IMR-90 (cell line): ENCODE data around the gene PRKCH. TPM values are rescaled to one million over a fixed set of nuclear protein-coding genes. Genes with fewer than 3 reads are reported as not detected.

Experiments
- ATAC-seq: fragments of 200-7000 bp; cut with Tn5 transposase; 2 replicates; pipeline ENCODE4 v1.9.1; 2020; ENCODE audit warnings: low read depth, mild to moderate bottlenecking, moderate library complexity
- BruUV-seq: library from RNA; stranded (reverse); fragments of 400-500 nt; replicated peaks from 2 replicates; lab custom pipeline; 2021; lab: Mats Ljungman, UMichigan
- CTCF ChIA-PET: fragments of 300-600 bp; formaldehyde crosslinking; extraction: SDS; loops from one replicate; lab custom pipeline; 2021; ENCODE audit warnings: antibody characterized with exemption; lab: Yijun Ruan, JAX
- POLR2A ChIA-PET: fragments of 300-600 bp; sonication (Branson Sonifier 250); formaldehyde crosslinking; loops from one replicate; lab custom pipeline; 2022; ENCODE audit warnings: antibody characterized with exemption; ENCODE audit not compliant: unreplicated experiment; lab: Charles Lee
- DNase-seq: peaks from one replicate; pipeline ENCODE4 v3.0.0; 2013
- H2AFZ ChIP-seq: replicated peaks from 2 replicates; pipeline ENCODE3; 2013; ENCODE audit warnings: low read length, mild to moderate bottlenecking; ENCODE audit not compliant: poor library complexity
- H2AK5ac ChIP-seq: 2 replicates; pipeline ENCODE4 v1.6.1; 2013; ENCODE audit warnings: low read depth, low read length, inconsistent platforms
- H2AK9ac ChIP-seq: replicated peaks from 2 replicates; pipeline ENCODE3; 2013; ENCODE audit warnings: mild to moderate bottlenecking, low read depth, low read length, moderate library complexity; ENCODE audit not compliant: poor library complexity
- H2BK120ac ChIP-seq: 2 replicates; pipeline ENCODE4 v1.6.1; 2013; ENCODE audit warnings: low read depth, low read length, inconsistent platforms
- H2BK15ac ChIP-seq: 3 replicates; pipeline ENCODE4 v1.6.1; 2013; ENCODE audit warnings: low read depth, low read length, inconsistent platforms
- H2BK20ac ChIP-seq: 2 replicates; pipeline ENCODE4 v1.6.1; 2013; ENCODE audit warnings: low read depth, mild to moderate bottlenecking, inconsistent platforms, low read length, moderate library complexity
- H2BK5ac ChIP-seq: 2 replicates; pipeline ENCODE4 v1.6.1; 2013; ENCODE audit warnings: mild to moderate bottlenecking, low read depth, low read length, inconsistent platforms; ENCODE audit not compliant: poor library complexity, severe bottlenecking
- H3K14ac ChIP-seq: replicated peaks from 2 replicates; pipeline ENCODE4 v1.6.1; 2013; ENCODE audit warnings: low read depth, low read length, inconsistent platforms
- H3K18ac ChIP-seq: 2 replicates; pipeline ENCODE4 v1.6.1; 2013; ENCODE audit warnings: low read depth, low read length, control low read depth
- H3K23ac ChIP-seq: 2 replicates; pipeline ENCODE4 v1.6.1; 2013; ENCODE audit warnings: low read depth, low read length, inconsistent platforms
- H3K27ac ChIP-seq: 2 replicates; pipeline ENCODE4 v1.5.1; 2013; ENCODE audit warnings: mild to moderate bottlenecking, control low read depth, low read length; ENCODE audit not compliant: insufficient read depth
- H3K27me3 ChIP-seq: 2 replicates; pipeline ENCODE4 v1.6.1; 2013; ENCODE audit warnings: low read length; ENCODE audit not compliant: control insufficient read depth, insufficient read depth
- H3K36me3 ChIP-seq: 2 replicates; pipeline ENCODE4 v1.6.1; 2013; ENCODE audit warnings: low read length, mixed read lengths; ENCODE audit not compliant: control insufficient read depth, insufficient read depth
- H3K4ac ChIP-seq: 2 replicates; pipeline ENCODE4 v1.6.1; 2013; ENCODE audit warnings: low read depth, low read length, inconsistent platforms
- H3K4me1 ChIP-seq: 2 replicates; pipeline ENCODE4 v1.6.1; 2013; ENCODE audit warnings: low read length, mixed read lengths; ENCODE audit not compliant: control insufficient read depth, insufficient read depth
- H3K4me2 ChIP-seq: 2 replicates; pipeline ENCODE4 v1.6.1; 2013; ENCODE audit warnings: low read depth, mild to moderate bottlenecking, control low read depth, low read length, moderate library complexity
- H3K4me3 ChIP-seq: 2 replicates; pipeline ENCODE4 v1.5.1; 2013; ENCODE audit warnings: low read depth, mild to moderate bottlenecking, control low read depth, low read length, moderate library complexity; ENCODE audit not compliant: insufficient read depth
- H3K56ac ChIP-seq: 2 replicates; pipeline ENCODE4 v1.6.1; 2013; ENCODE audit warnings: low read length, inconsistent platforms; ENCODE audit not compliant: insufficient read depth; ENCODE audit errors: extremely low read depth
- H3K79me1 ChIP-seq, 2 experiments: 2 replicates each; pipeline ENCODE4 v1.6.1; 2013; ENCODE audit warnings: low read length in 2 of 2, inconsistent platforms in 1 of 2, low read depth in 1 of 2
- H3K9ac ChIP-seq: 2 replicates; pipeline ENCODE4 v1.6.1; 2013; ENCODE audit warnings: low read depth, low read length, control low read depth
- H3K9me1 ChIP-seq: 2 replicates; pipeline ENCODE4 v1.6.1; 2013; ENCODE audit warnings: low read length, inconsistent platforms; ENCODE audit not compliant: insufficient read depth
- H3K9me3 ChIP-seq: 2 replicates; pipeline ENCODE4 v1.6.1; 2013; ENCODE audit warnings: low read length; ENCODE audit not compliant: control insufficient read depth, insufficient read depth
- H4K20me1 ChIP-seq: 2 replicates; pipeline ENCODE4 v1.6.1; 2013; ENCODE audit warnings: low read length, inconsistent platforms; ENCODE audit not compliant: insufficient read depth
- H4K5ac ChIP-seq: 2 replicates; pipeline ENCODE4 v1.6.1; 2013; ENCODE audit warnings: mild to moderate bottlenecking, low read depth, low read length, control low read depth
- H4K8ac ChIP-seq, 2 experiments: 2 replicates each; pipeline ENCODE4 v1.6.1; 2013; ENCODE audit warnings: low read depth in 2 of 2, low read length in 2 of 2, control low read depth in 1 of 2, inconsistent platforms in 1 of 2
- H4K91ac ChIP-seq: 2 replicates; pipeline ENCODE4 v1.6.1; 2013; ENCODE audit warnings: low read depth, low read length, inconsistent platforms; ENCODE audit not compliant: insufficient read depth
- BHLHE40 ChIP-seq: fragments of 150-350 bp; IDR thresholded peaks from 2 replicates; pipeline ENCODE4 v1.6.1; 2016; ENCODE audit warnings: mild to moderate bottlenecking, low read depth, low read length
- CEBPB ChIP-seq: IDR thresholded peaks from 2 replicates; pipeline ENCODE4 v1.6.1; 2012; ENCODE audit warnings: low read depth, low read length, improper control_type of control experiment
- FOS ChIP-seq: fragments of 150-350 bp; IDR thresholded peaks from 2 replicates; pipeline ENCODE4 v1.6.1; 2016; ENCODE audit warnings: low read depth, low read length
- MAFK ChIP-seq: IDR thresholded peaks from 2 replicates; pipeline ENCODE4 v1.6.1; 2012; ENCODE audit warnings: low read depth, low read length, improper control_type of control experiment
- MAZ ChIP-seq: IDR thresholded peaks from 2 replicates; pipeline ENCODE4 v1.6.1; 2012; ENCODE audit warnings: low read depth, mild to moderate bottlenecking, low read length, improper control_type of control experiment, moderate library complexity, borderline replicate concordance
- MXI1 ChIP-seq: IDR thresholded peaks from 2 replicates; pipeline ENCODE4 v1.6.1; 2012; ENCODE audit warnings: low read depth, mild to moderate bottlenecking, low read length, moderate library complexity, borderline replicate concordance
- NFE2L2 ChIP-seq: fragments of 150-350 bp; IDR thresholded peaks from 2 replicates; pipeline ENCODE4 v1.6.1; 2016; ENCODE audit warnings: low read depth, mild to moderate bottlenecking, low read length
- POLR2A ChIP-seq: IDR thresholded peaks from 2 replicates; pipeline ENCODE4 v1.6.1; 2012; ENCODE audit warnings: mild to moderate bottlenecking, low read depth, low read length
- RAD21 ChIP-seq: IDR thresholded peaks from 2 replicates; pipeline ENCODE4 v1.6.1; 2012; ENCODE audit warnings: low read length, improper control_type of control experiment
- RCOR1 ChIP-seq: IDR thresholded peaks from 2 replicates; pipeline ENCODE4 v1.6.1; 2012; ENCODE audit warnings: mild to moderate bottlenecking, low read length, improper control_type of control experiment; ENCODE audit not compliant: insufficient replicate concordance
- RFX5 ChIP-seq: IDR thresholded peaks from 2 replicates; pipeline ENCODE4 v1.8.0; 2012; ENCODE audit warnings: low read depth, mild to moderate bottlenecking, low read length, moderate library complexity
- SMC3 ChIP-seq: fragments of 150-350 bp; IDR thresholded peaks from 2 replicates; pipeline ENCODE4 v1.6.1; 2016; ENCODE audit warnings: low read depth, mild to moderate bottlenecking, antibody characterized with exemption, low read length, moderate library complexity
- WGBS, 2 experiments: methylation state at CpG; one replicate each; pipeline versions ENCODE4 v1.1.5 to v1.1.7; 2013; ENCODE audit warnings: missing lambda C conversion rate in 2 of 2; ENCODE audit not compliant: insufficient read length in 1 of 2; ENCODE audit errors: extremely low coverage in 2 of 2; 5-methylcytosine and 5-hydroxymethylcytosine counted together
- dilution Hi-C: fragments of 300-500 bp; cut with HindIII; formaldehyde crosslinking; loops from one replicate; pipeline ENCODE4 v1.14.3; 2018; ENCODE audit warnings: low sequenced_read_pairs; ENCODE audit not compliant: unreplicated experiment
- in situ Hi-C: fragments of 300-500 bp; cut with MboI; formaldehyde crosslinking; loops from 3 replicates; pipeline ENCODE4 v1.14.3; 2019; ENCODE audit warnings: low sequenced_read_pairs, inconsistent platforms, mixed read lengths
- intact Hi-C: fragments of 100-400 bp; cut with micrococcal nuclease; formaldehyde crosslinking; loops from 2 replicates; pipeline ENCODE4 v1.10.0; 2022
- polyA plus RNA-seq, 3 experiments: library from polyadenylated mRNA; depleted of rRNA; stranded (reverse); fragments of >200 nt; gene quantifications; 2 replicates each; pipeline ENCODE4 v1.2.3, GENCODE V29; 2012; ENCODE audit warnings: low replicate concordance in 1 of 3
- total RNA-seq: library from RNA; depleted of rRNA; stranded (reverse); fragments of >200 nt; gene quantifications from 2 replicates; pipeline ENCODE4 v1.2.3, GENCODE V29; 2012
- TF ChIP-seq, protein P1 (sequence below): conservative IDR thresholded peaks from 2 replicates; pipeline ENCODE4 v1.5.1; 2012; ENCODE audit warnings: mild to moderate bottlenecking, low read depth, low read length, improper control_type of control experiment
- TF ChIP-seq, protein P2 (sequence below): fragments of 150-350 bp; IDR thresholded peaks from 2 replicates; pipeline ENCODE4 v1.6.1; 2016; ENCODE audit warnings: low read depth, mild to moderate bottlenecking, low read length, moderate library complexity, borderline replicate concordance

Gene PRKCH
- total and polyA plus RNA-seq, 2 of the 4 experiments (the other 2 are of a cell fraction): 1.6 to 2.3 TPM

DNA sequence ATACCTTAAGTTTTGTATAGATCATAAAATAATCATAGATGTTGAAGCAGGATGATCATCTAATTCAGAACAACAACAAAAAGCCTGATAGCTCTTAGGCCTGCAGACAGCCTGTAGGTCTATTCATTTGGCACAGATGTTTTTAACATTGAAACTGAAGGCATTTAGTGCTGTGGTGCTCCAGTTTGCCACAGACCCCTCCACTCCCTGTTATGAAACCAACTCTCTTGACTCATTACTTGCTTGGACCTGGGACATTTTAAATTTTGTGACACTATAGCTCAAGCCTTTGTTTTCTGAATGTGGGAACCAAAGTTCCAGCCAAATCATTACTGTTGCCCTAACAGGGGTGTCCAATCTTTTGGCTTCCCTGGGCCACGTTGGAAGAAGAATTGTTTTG lies 9.1 kb downstream of the PRKCH start:
- H2AFZ ChIP-seq: no peak overlapping the region
- H3K36me3 ChIP-seq: no peaks in the 10 kb centered on the region
- H3K4ac ChIP-seq: no peak overlapping the region
- no peak overlapping the region for H3K18ac ChIP-seq
- BruUV-seq: no TSS peak
- WGBS, 2 experiments: no CpG with 5 or more reads among the region's 1 CpG
- peaks cover 27% of the 10 kb centered on the region for H3K27me3 ChIP-seq
- H3K4me1 ChIP-seq: no peaks in the 10 kb centered on the region
- no peak overlapping the region for H3K9ac ChIP-seq
- dilution Hi-C loops (no loop called here), intact Hi-C loops (no loop called here), in situ Hi-C loops (no loop called here)
- no peak overlapping the region for H2BK15ac ChIP-seq
- DNase-seq: no peak
- H3K4me2 ChIP-seq: no peak overlapping the region
- H3K14ac ChIP-seq: no peak overlapping the region
- no peak overlapping the region for H4K91ac ChIP-seq
- no peak overlapping the region for H3K4me3 ChIP-seq
- CTCF ChIA-PET: interaction anchor here (0.6 kb wide), 1 partner anchor 116 kb away, joined by 5 read pairs; no protein-coding TSS in a partner anchor
- H3K56ac ChIP-seq: no peak overlapping the region
- H3K27ac ChIP-seq: no peak overlapping the region
- no peak overlapping the region for H2AK5ac ChIP-seq
- no peak overlapping the region for H2BK120ac ChIP-seq
- POLR2A ChIA-PET: no interaction called here
- TF ChIP-seq RCOR1 (no peak), RFX5 (no peak), MAZ (no peak), CEBPB (no peak), BHLHE40 (no peak), RAD21 (no peak), MXI1 (no peak), FOS (no peak), MAFK (no peak), SMC3 (no peak), POLR2A (no peak), NFE2L2 (no peak)
- TF ChIP-seq, protein P1, sequence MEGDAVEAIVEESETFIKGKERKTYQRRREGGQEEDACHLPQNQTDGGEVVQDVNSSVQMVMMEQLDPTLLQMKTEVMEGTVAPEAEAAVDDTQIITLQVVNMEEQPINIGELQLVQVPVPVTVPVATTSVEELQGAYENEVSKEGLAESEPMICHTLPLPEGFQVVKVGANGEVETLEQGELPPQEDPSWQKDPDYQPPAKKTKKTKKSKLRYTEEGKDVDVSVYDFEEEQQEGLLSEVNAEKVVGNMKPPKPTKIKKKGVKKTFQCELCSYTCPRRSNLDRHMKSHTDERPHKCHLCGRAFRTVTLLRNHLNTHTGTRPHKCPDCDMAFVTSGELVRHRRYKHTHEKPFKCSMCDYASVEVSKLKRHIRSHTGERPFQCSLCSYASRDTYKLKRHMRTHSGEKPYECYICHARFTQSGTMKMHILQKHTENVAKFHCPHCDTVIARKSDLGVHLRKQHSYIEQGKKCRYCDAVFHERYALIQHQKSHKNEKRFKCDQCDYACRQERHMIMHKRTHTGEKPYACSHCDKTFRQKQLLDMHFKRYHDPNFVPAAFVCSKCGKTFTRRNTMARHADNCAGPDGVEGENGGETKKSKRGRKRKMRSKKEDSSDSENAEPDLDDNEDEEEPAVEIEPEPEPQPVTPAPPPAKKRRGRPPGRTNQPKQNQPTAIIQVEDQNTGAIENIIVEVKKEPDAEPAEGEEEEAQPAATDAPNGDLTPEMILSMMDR: no peak
- TF ChIP-seq, protein P2, sequence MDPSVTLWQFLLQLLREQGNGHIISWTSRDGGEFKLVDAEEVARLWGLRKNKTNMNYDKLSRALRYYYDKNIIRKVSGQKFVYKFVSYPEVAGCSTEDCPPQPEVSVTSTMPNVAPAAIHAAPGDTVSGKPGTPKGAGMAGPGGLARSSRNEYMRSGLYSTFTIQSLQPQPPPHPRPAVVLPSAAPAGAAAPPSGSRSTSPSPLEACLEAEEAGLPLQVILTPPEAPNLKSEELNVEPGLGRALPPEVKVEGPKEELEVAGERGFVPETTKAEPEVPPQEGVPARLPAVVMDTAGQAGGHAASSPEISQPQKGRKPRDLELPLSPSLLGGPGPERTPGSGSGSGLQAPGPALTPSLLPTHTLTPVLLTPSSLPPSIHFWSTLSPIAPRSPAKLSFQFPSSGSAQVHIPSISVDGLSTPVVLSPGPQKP: no peak
- ATAC-seq: no peak
- no peaks in the 10 kb centered on the region for H3K9me3 ChIP-seq
- H2BK20ac ChIP-seq: no peak overlapping the region
- H4K8ac ChIP-seq: no peak overlapping the region
- H2AK9ac ChIP-seq: no peak overlapping the region
- no peaks in the 10 kb centered on the region for H3K9me1 ChIP-seq
- H4K5ac ChIP-seq: no peak overlapping the region
- H3K23ac ChIP-seq: no peak overlapping the region
- no peak overlapping the region for H2BK5ac ChIP-seq
- no peaks in the 10 kb centered on the region for H3K79me1 ChIP-seq
- H4K20me1 ChIP-seq: no peaks in the 10 kb centered on the region
